WTC11 (cell line): Measurements from ENCODE around the gene SECISBP2.

Source experiments
- ELF4 ChIP-seq: sonication (generic); formaldehyde crosslinking; IDR thresholded peaks from 2 replicates; pipeline ENCODE4 v1.8.1; 2022; ENCODE audit warnings: low read depth, mild to moderate bottlenecking, moderate library complexity, missing genetic modification reagents
- NFYB ChIP-seq: sonication (generic); formaldehyde crosslinking; conservative IDR thresholded peaks from 2 replicates; pipeline ENCODE4 v1.8.0; 2022; ENCODE audit warnings: low read depth, missing genetic modification reagents
- SP1 ChIP-seq: sonication (generic); formaldehyde crosslinking; conservative IDR thresholded peaks from 2 replicates; pipeline ENCODE4 v1.8.1; 2022; ENCODE audit warnings: missing genetic modification reagents
- TF ChIP-seq, protein P1 (sequence below): sonication (generic); formaldehyde crosslinking; IDR thresholded peaks from 2 replicates; pipeline ENCODE4 v1.8.0; 2022; ENCODE audit warnings: mild to moderate bottlenecking, missing genetic modification reagents
- TF ChIP-seq, protein P2 (sequence below): fragments of 200-600 bp; IDR thresholded peaks from 2 replicates; pipeline ENCODE4 v1.8.0; 2022; ENCODE audit warnings: antibody characterized with exemption
- TF ChIP-seq, protein P3 (sequence below): sonication (generic); formaldehyde crosslinking; IDR thresholded peaks from 2 replicates; pipeline ENCODE4 v1.8.1; 2022; ENCODE audit warnings: low read depth, missing genetic modification reagents, borderline replicate concordance

DNA sequence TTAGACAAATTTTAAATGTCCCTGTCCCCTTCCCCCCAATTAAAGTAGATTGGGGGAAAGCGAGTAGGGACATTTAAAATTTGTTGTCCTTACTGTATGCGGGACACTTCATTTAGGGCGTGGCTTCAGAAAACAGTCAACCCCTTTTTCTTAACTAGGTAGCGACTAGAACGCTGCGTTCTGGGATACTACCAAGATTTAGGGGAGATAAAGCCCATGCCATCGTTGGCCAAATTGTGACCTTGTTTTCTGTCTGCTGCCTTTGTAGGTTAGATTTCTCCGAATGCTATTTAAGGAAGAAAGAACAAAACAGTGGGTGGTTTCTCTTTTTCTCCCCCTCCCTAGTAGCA, 6.1 kb upstream of the SECISBP2 start:
- TF ChIP-seq, protein P1, sequence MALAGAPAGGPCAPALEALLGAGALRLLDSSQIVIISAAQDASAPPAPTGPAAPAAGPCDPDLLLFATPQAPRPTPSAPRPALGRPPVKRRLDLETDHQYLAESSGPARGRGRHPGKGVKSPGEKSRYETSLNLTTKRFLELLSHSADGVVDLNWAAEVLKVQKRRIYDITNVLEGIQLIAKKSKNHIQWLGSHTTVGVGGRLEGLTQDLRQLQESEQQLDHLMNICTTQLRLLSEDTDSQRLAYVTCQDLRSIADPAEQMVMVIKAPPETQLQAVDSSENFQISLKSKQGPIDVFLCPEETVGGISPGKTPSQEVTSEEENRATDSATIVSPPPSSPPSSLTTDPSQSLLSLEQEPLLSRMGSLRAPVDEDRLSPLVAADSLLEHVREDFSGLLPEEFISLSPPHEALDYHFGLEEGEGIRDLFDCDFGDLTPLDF (CRISPR knock-in tag), result no peak
- TF ChIP-seq, protein P2, sequence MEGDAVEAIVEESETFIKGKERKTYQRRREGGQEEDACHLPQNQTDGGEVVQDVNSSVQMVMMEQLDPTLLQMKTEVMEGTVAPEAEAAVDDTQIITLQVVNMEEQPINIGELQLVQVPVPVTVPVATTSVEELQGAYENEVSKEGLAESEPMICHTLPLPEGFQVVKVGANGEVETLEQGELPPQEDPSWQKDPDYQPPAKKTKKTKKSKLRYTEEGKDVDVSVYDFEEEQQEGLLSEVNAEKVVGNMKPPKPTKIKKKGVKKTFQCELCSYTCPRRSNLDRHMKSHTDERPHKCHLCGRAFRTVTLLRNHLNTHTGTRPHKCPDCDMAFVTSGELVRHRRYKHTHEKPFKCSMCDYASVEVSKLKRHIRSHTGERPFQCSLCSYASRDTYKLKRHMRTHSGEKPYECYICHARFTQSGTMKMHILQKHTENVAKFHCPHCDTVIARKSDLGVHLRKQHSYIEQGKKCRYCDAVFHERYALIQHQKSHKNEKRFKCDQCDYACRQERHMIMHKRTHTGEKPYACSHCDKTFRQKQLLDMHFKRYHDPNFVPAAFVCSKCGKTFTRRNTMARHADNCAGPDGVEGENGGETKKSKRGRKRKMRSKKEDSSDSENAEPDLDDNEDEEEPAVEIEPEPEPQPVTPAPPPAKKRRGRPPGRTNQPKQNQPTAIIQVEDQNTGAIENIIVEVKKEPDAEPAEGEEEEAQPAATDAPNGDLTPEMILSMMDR, result no peak
- TF ChIP-seq NFYB (CRISPR knock-in tag) (no peak), SP1 (CRISPR knock-in tag) (no peak), ELF4 (CRISPR knock-in tag) (no peak)
- TF ChIP-seq, protein P3, sequence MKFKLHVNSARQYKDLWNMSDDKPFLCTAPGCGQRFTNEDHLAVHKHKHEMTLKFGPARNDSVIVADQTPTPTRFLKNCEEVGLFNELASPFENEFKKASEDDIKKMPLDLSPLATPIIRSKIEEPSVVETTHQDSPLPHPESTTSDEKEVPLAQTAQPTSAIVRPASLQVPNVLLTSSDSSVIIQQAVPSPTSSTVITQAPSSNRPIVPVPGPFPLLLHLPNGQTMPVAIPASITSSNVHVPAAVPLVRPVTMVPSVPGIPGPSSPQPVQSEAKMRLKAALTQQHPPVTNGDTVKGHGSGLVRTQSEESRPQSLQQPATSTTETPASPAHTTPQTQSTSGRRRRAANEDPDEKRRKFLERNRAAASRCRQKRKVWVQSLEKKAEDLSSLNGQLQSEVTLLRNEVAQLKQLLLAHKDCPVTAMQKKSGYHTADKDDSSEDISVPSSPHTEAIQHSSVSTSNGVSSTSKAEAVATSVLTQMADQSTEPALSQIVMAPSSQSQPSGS, result no peak
